H9 (cell line): Measurements from ENCODE around the gene ETFDH. TPM values are rescaled to one million over a fixed set of nuclear protein-coding genes. Genes with fewer than 3 reads are reported as not detected.

ENCODE experiments used
- DNase-seq: peaks from one replicate; pipeline ENCODE4 v3.0.0-alpha.2; 2017
- H2AFZ ChIP-seq: one replicate; pipeline ENCODE4 v1.6.1; 2013; ENCODE audit warnings: mild to moderate bottlenecking, low read length, control low read depth, moderate library complexity
- H2AK5ac ChIP-seq: 2 replicates; pipeline ENCODE4 v1.6.1; 2013; ENCODE audit warnings: low read length, control low read depth, mixed read lengths; ENCODE audit not compliant: insufficient read length
- H2BK120ac ChIP-seq: one replicate; pipeline ENCODE4 v1.6.1; 2013; ENCODE audit warnings: low read depth, mild to moderate bottlenecking, low read length, control low read depth, inconsistent platforms; ENCODE audit not compliant: poor library complexity, severe bottlenecking
- H2BK12ac ChIP-seq: 2 replicates; pipeline ENCODE4 v1.6.1; 2013; ENCODE audit warnings: low read length, control low read depth, mixed read lengths, low read depth; ENCODE audit not compliant: insufficient read length
- H2BK15ac ChIP-seq: 2 replicates; pipeline ENCODE4 v1.6.1; 2013; ENCODE audit warnings: low read depth, low read length, control low read depth
- H2BK20ac ChIP-seq: one replicate; pipeline ENCODE4 v1.6.1; 2013; ENCODE audit warnings: low read depth, mild to moderate bottlenecking, low read length, control low read depth, inconsistent platforms; ENCODE audit not compliant: poor library complexity, severe bottlenecking
- H2BK5ac ChIP-seq: 2 replicates; pipeline ENCODE4 v1.6.1; 2013; ENCODE audit warnings: low read length, control low read depth, mixed read lengths; ENCODE audit not compliant: insufficient read length
- H3K14ac ChIP-seq: 2 replicates; pipeline ENCODE4 v1.6.1; 2013; ENCODE audit warnings: low read length, control low read depth; ENCODE audit not compliant: insufficient read depth
- H3K18ac ChIP-seq: 2 replicates; pipeline ENCODE4 v1.6.1; 2013; ENCODE audit warnings: low read depth, mild to moderate bottlenecking, mixed read lengths, low read length, control low read depth; ENCODE audit not compliant: insufficient read length
- H3K23ac ChIP-seq: 2 replicates; pipeline ENCODE4 v1.6.1; 2013; ENCODE audit warnings: low read length, control low read depth, mixed read lengths, low read depth; ENCODE audit not compliant: insufficient read length
- H3K23me2 ChIP-seq: 2 replicates; pipeline ENCODE4 v1.6.1; 2013; ENCODE audit warnings: low read depth, mild to moderate bottlenecking, mixed read lengths, low read length, control low read depth; ENCODE audit not compliant: insufficient read length, poor library complexity, severe bottlenecking
- H3K27ac ChIP-seq: 2 replicates; pipeline ENCODE4 v1.5.1; 2013; ENCODE audit warnings: low read length, control low read depth, mixed read lengths, low read depth; ENCODE audit not compliant: insufficient read length
- H3K27me3 ChIP-seq: 2 replicates; pipeline ENCODE4 v1.6.1; 2013; ENCODE audit warnings: low read length, control low read depth, inconsistent platforms; ENCODE audit not compliant: insufficient read depth
- H3K4ac ChIP-seq: 2 replicates; pipeline ENCODE4 v1.6.1; 2013; ENCODE audit warnings: low read depth, mild to moderate bottlenecking, control low read depth, inconsistent platforms, low read length, moderate library complexity
- H3K4me1 ChIP-seq: 2 replicates; pipeline ENCODE4 v1.6.1; 2013; ENCODE audit warnings: low read length, control low read depth, inconsistent platforms; ENCODE audit not compliant: insufficient read depth
- H3K4me2 ChIP-seq: 2 replicates; pipeline ENCODE4 v1.6.1; 2013; ENCODE audit warnings: low read length, control low read depth, mixed read lengths; ENCODE audit not compliant: insufficient read length, insufficient read depth
- H3K56ac ChIP-seq: 2 replicates; pipeline ENCODE4 v1.6.1; 2013; ENCODE audit warnings: low read depth, mild to moderate bottlenecking, mixed read lengths, low read length, control low read depth; ENCODE audit not compliant: insufficient read length
- H3K79me1 ChIP-seq: 2 replicates; pipeline ENCODE4 v1.6.1; 2013; ENCODE audit warnings: low read depth, mild to moderate bottlenecking, moderate library complexity, low read length, control low read depth, inconsistent platforms; ENCODE audit not compliant: insufficient read depth, poor library complexity, severe bottlenecking
- H3K79me2 ChIP-seq: 2 replicates; pipeline ENCODE4 v1.6.1; 2013; ENCODE audit warnings: low read length, control low read depth, inconsistent platforms; ENCODE audit not compliant: insufficient read depth
- H3K9ac ChIP-seq: 2 replicates; pipeline ENCODE4 v1.6.1; 2013; ENCODE audit warnings: low read length, control low read depth, mixed read lengths; ENCODE audit not compliant: insufficient read length; ENCODE audit errors: extremely low read depth
- H3K9me3 ChIP-seq: one replicate; pipeline ENCODE4 v1.6.1; 2013; ENCODE audit warnings: low read depth, low read length, inconsistent platforms; ENCODE audit not compliant: control insufficient read depth
- H3T11ph ChIP-seq: one replicate; pipeline ENCODE4 v1.6.1; 2013; ENCODE audit warnings: mild to moderate bottlenecking, low read length, control low read depth, inconsistent platforms
- H4K20me1 ChIP-seq: one replicate; pipeline ENCODE4 v1.6.1; 2013; ENCODE audit not compliant: control insufficient read depth, insufficient read length, insufficient read depth
- H4K5ac ChIP-seq: 2 replicates; pipeline ENCODE4 v1.6.1; 2013; ENCODE audit warnings: low read depth, mild to moderate bottlenecking, mixed read lengths, low read length, control low read depth; ENCODE audit not compliant: insufficient read length
- H4K8ac ChIP-seq: replicated peaks from 2 replicates; pipeline ENCODE4 v1.6.1; 2013; ENCODE audit warnings: low read length, control low read depth, mixed read lengths, low read depth; ENCODE audit not compliant: insufficient read length
- H4K91ac ChIP-seq: 2 replicates; pipeline ENCODE4 v1.6.1; 2013; ENCODE audit warnings: low read depth, mild to moderate bottlenecking, moderate library complexity, mixed read lengths, low read length, control low read depth; ENCODE audit not compliant: insufficient read length
- H3K27ac Mint-ChIP-seq, 3 experiments: 2 replicates in 2 of 3; 3 replicates in 1 of 3; pipeline ENCODE4 v1.8.0; 2020 to 2021; ENCODE audit warnings: mixed read lengths in 3 of 3, mild to moderate bottlenecking in 1 of 3, moderate library complexity in 1 of 3
- H3K27me3 Mint-ChIP-seq: 2 replicates; pipeline ENCODE4 v1.8.0; 2021; ENCODE audit warnings: low read depth, mild to moderate bottlenecking, moderate library complexity, mixed read lengths
- H3K36me3 Mint-ChIP-seq, 3 experiments: 2 replicates in 2 of 3; 3 replicates in 1 of 3; pipeline ENCODE4 v1.8.0; 2020 to 2021; ENCODE audit warnings: low read depth in 3 of 3, mixed read lengths in 3 of 3; ENCODE audit not compliant: insufficient read depth in 1 of 3
- H3K4me1 Mint-ChIP-seq, 2 experiments: 2 replicates each; pipeline ENCODE4 v1.8.0; 2020; ENCODE audit warnings: mixed read lengths in 2 of 2
- H3K4me3 Mint-ChIP-seq, 2 experiments: 2 replicates in 1 of 2; 3 replicates in 1 of 2; pipeline ENCODE4 v1.8.0; 2020 to 2021; ENCODE audit warnings: mild to moderate bottlenecking in 2 of 2, mixed read lengths in 2 of 2, moderate library complexity in 1 of 2
- H3K9me3 Mint-ChIP-seq, 2 experiments: 2 replicates in 1 of 2; 3 replicates in 1 of 2; pipeline ENCODE4 v1.8.0; 2020; ENCODE audit warnings: mild to moderate bottlenecking in 2 of 2, mixed read lengths in 2 of 2, moderate library complexity in 1 of 2
- CTCF ChIP-seq: fragments of 200-600 bp; sonication (generic); conservative IDR thresholded peaks from 3 replicates; pipeline ENCODE4 v1.8.0; 2021; ENCODE audit warnings: antibody characterized with exemption, mild to moderate bottlenecking
- WGBS: extraction: QIAGEN DNeasy Blood & Tissue Kit; methylation state at CpG from one replicate; pipeline ENCODE4 v1.1.7; 2013; ENCODE audit warnings: missing lambda C conversion rate, low lambda C conversion rate, mixed read lengths; ENCODE audit not compliant: insufficient read length; ENCODE audit errors: extremely low coverage; 5-methylcytosine and 5-hydroxymethylcytosine counted together
- total RNA-seq: library from RNA; stranded (reverse); gene quantifications from 2 replicates; pipeline ENCODE4 v1.2.1, GENCODE V29; 2021

The ETFDH gene
- total RNA-seq, 1 experiment from 2014 or later = 12.8 TPM

GRCh38 chr4:158644760-158645159 is 27.3 kb upstream of the ETFDH start:
- H2BK12ac ChIP-seq = no peak overlapping the region
- no CpG with 5 or more reads among the region's 3 CpGs for WGBS
- H2AK5ac ChIP-seq = no peak overlapping the region
- no peak overlapping the region for H3K9ac ChIP-seq
- no peak overlapping the region for H2BK120ac ChIP-seq
- no peak overlapping the region for H3K4me3 Mint-ChIP-seq
- no peak overlapping the region for H3K4ac ChIP-seq
- H3K23me2 ChIP-seq = no peaks in the 10 kb centered on the region
- no peak for DNase-seq
- H3K4me2 ChIP-seq = no peak overlapping the region
- H3K27me3 Mint-ChIP-seq = no peaks in the 10 kb centered on the region
- no peak overlapping the region for H4K5ac ChIP-seq
- no peaks in the 10 kb centered on the region for H3K9me3 ChIP-seq
- peaks cover 3 to 5% of the 10 kb centered on the region in 2 experiments; a peak in 2 of 4 replicates for H3K4me1 Mint-ChIP-seq
- no peak overlapping the region for H2AFZ ChIP-seq
- H3K14ac ChIP-seq = no peak overlapping the region
- no peaks in the 10 kb centered on the region for H3K27me3 ChIP-seq
- peaks cover 3% of the 10 kb centered on the region in 2 experiments; a peak in 3 of 5 replicates for H3K9me3 Mint-ChIP-seq
- H3T11ph ChIP-seq = no peak overlapping the region
- H3K18ac ChIP-seq = no peak overlapping the region
- no peak overlapping the region for H2BK15ac ChIP-seq
- H4K20me1 ChIP-seq = no peaks in the 10 kb centered on the region
- H2BK20ac ChIP-seq = no peak overlapping the region
- H3K56ac ChIP-seq = no peak overlapping the region
- H3K79me1 ChIP-seq = no peaks in the 10 kb centered on the region
- H3K36me3 Mint-ChIP-seq = peaks cover 0 to 9% (median 0%) of the 10 kb centered on the region in 3 experiments; a peak in 1 of 7 replicates
- H2BK5ac ChIP-seq = no peak overlapping the region
- no peak overlapping the region for H4K8ac ChIP-seq
- H3K23ac ChIP-seq = no peak overlapping the region
- H3K27ac Mint-ChIP-seq = no peak overlapping the region; a peak in 1 of 7 replicates
- TF ChIP-seq CTCF = no peak
- no peaks in the 10 kb centered on the region for H3K4me1 ChIP-seq
- no peak overlapping the region for H3K27ac ChIP-seq
- no peaks in the 10 kb centered on the region for H3K79me2 ChIP-seq
- H4K91ac ChIP-seq = no peak overlapping the region
